Erythroblast (primary cell): Measurements from ENCODE around the gene TMEM14A.

Experiments used
- GATA1 ChIP-seq: IDR thresholded peaks from 2 replicates; pipeline ENCODE4 v1.6.1; 2011; ENCODE audit warnings: low read depth, mild to moderate bottlenecking, control low read depth, low read length, moderate library complexity
- POLR2A ChIP-seq: IDR thresholded peaks from 2 replicates; pipeline ENCODE4 v1.6.1; 2011; ENCODE audit warnings: mild to moderate bottlenecking, low read length

- no peak for TF ChIP-seq POLR2A
- no peak for TF ChIP-seq GATA1
Measured at GRCh38 chr6:52643158-52643557, 27.8 kb upstream of the TMEM14A start.
